HEK293T (cell line): ENCODE measurements around the gene AIDA.

ENCODE experiments used
- ARNT ChIP-seq: fragments of 450-650 bp; IDR thresholded peaks from 2 replicates; pipeline ENCODE4 v1.6.1; 2017; ENCODE audit warnings: mild to moderate bottlenecking
- BHLHE40 ChIP-seq: fragments of 450-650 bp; IDR thresholded peaks from 2 replicates; pipeline ENCODE4 v1.6.1; 2016; ENCODE audit warnings: mild to moderate bottlenecking, moderate library complexity, borderline replicate concordance
- CTBP1 ChIP-seq: fragments of 450-650 bp; IDR thresholded peaks from 2 replicates; pipeline ENCODE4 v1.6.1; 2016; ENCODE audit warnings: borderline replicate concordance
- FOXA1 ChIP-seq: fragments of 450-650 bp; IDR thresholded peaks from 2 replicates; pipeline ENCODE4 v1.6.1; 2016; ENCODE audit warnings: mild to moderate bottlenecking
- FOXK2 ChIP-seq: fragments of 450-650 bp; IDR thresholded peaks from 2 replicates; pipeline ENCODE4 v1.6.1; 2016; ENCODE audit warnings: mild to moderate bottlenecking
- FOXM1 ChIP-seq: fragments of 450-650 bp; IDR thresholded peaks from 2 replicates; pipeline ENCODE4 v1.6.1; 2017; ENCODE audit warnings: mild to moderate bottlenecking, borderline replicate concordance
- LEF1 ChIP-seq: fragments of 450-650 bp; IDR thresholded peaks from 2 replicates; pipeline ENCODE4 v1.6.1; 2017; ENCODE audit warnings: mild to moderate bottlenecking, borderline replicate concordance
- NFRKB ChIP-seq: fragments of 450-650 bp; IDR thresholded peaks from 2 replicates; pipeline ENCODE4 v1.6.1; 2016; ENCODE audit warnings: mild to moderate bottlenecking, moderate library complexity
- PKNOX1 ChIP-seq: fragments of 450-650 bp; IDR thresholded peaks from 2 replicates; pipeline ENCODE4 v1.6.1; 2016
- SP1 ChIP-seq: fragments of 450-650 bp; IDR thresholded peaks from 2 replicates; pipeline ENCODE4 v1.6.1; 2017
- SUZ12 ChIP-seq: fragments of 450-650 bp; IDR thresholded peaks from 2 replicates; pipeline ENCODE4 v1.6.1; 2016; ENCODE audit warnings: mild to moderate bottlenecking
- TARDBP ChIP-seq: fragments of 450-650 bp; IDR thresholded peaks from 2 replicates; pipeline ENCODE4 v1.6.1; 2016
- ZNF384 ChIP-seq: fragments of 450-650 bp; IDR thresholded peaks from 2 replicates; pipeline ENCODE4 v1.6.1; 2016

DNA sequence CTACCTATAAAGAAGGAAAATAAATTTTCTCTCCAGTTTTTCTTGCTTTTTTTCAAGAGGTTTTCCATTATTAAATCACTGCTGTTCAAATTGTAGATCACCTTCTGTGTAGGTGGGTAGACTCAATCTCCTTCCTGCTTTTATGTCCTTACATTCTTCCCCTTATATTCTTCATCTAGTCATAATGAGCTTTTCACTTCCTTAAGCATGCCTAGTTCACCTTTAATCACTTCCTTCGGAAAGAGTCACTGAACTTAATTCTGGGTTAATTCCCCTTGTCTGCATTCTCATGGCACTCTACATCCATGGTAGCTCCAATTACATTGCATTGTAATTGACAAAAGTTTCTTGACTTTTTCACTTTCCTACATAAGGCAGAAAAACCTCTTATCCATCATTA, 18.6 kb upstream of the AIDA start:
- no peak for TF ChIP-seq SP1
- TF ChIP-seq FOXA1: no peak
- TF ChIP-seq TARDBP: no peak
- no peak for TF ChIP-seq BHLHE40
- TF ChIP-seq PKNOX1: no peak
- no peak for TF ChIP-seq LEF1
- no peak for TF ChIP-seq FOXK2
- no peak for TF ChIP-seq ARNT
- TF ChIP-seq FOXM1: no peak
- TF ChIP-seq CTBP1: no peak
- no peak for TF ChIP-seq SUZ12
- TF ChIP-seq NFRKB: no peak
- TF ChIP-seq ZNF384: no peak
